HPDE6-E6E7 (cell line): ENCODE results near the gene KRT14.
A peak's percentile ranks its signal among the peaks of the same experiment; 100 is the strongest.
"Not testable (repeated sequence)": the region's sequence is repeated elsewhere in the genome, so short reads cannot be mapped to it uniquely, and the experiment has no call there.

Experiments used
- DNase-seq: peaks from one replicate; pipeline ENCODE4 v3.0.0; 2011; ENCODE audit warnings: missing footprints; ENCODE audit errors: extremely low spot score

Gene KRT14

DNA sequence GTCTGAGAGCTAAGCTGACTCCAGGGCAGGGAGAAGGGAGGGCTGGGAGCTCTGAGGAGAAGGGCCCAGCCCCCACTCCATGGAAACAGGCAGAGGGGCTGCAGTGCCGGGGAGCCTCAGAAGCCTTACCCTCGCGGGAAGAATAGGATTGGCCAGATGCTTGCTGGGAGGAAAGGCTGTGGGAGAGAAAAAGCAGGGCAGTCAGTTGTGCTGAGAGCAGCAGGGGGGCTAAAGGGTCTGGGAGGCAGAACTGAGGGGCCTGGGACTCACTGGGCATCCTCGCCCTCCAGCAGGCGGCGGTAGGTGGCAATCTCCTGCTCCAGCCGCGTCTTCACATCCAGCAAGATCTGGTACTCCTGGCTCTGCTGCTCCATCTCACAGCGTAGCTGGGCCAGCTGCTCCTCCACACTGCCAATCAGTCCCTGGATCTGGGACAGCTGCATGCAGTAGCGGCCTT is 23.4 kb upstream of the KRT14 start:
- DNase-seq, result not testable (repeated sequence)

DNA sequence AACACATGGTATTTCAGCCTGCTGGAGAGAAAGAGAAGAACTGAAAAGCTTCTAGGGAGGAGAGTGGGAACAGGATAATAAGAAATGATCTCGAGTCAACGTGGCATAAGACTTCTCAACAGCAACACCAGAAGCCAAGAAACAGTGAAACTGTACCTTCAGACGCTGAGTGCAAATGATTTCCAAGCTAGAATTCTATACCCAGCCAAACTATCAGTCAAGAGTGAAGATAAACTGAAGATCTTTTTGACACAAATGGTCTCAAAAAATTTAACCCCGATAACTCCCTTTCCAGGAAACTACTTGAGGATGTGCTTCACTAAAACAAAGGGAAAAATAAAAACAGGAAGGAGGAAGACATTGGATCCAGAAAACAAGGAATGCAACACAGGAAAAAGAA is 20.2 kb upstream of the KRT14 start:
- DNase-seq, result not testable (repeated sequence)

DNA sequence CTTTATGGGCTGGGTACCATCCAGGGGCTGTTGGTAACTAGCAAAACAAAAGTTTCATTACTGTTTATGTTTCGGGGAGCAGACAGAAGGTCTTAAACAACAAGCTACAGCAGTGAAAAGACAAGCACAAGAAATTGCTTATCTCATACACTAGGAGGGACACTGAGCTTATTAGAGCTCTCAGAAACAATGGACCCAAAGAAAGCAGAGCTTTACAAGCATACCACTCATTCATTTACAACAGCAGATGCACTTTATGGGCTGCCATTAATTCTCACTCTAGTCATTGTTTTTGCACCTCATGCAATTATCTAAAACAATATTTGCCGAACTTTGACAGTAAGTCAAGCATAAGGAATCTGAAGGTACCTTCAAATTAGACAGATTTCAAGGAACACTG is 15.8 kb upstream of the KRT14 start:
- DNase-seq, result no peak

DNA sequence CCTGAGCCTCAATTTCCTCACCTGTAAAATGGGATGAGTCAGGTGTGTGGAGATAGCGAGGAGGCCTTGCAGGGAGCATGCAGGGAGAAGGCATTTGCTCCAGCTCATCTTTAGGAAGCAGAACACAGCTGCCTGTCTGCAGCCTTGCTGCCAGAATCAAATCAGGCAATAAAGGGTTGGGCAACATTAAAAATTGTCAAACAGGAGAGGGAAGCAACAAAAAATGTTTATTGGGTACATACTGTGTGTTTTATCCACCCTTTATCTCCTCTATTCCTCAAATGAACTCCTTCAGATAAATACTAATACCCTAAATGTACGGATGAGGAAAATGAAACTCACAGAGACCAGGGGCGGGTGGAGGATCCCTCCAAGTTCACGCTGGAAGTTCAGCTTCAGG is 13.6 kb upstream of the KRT14 start:
- DNase-seq, result no peak

DNA sequence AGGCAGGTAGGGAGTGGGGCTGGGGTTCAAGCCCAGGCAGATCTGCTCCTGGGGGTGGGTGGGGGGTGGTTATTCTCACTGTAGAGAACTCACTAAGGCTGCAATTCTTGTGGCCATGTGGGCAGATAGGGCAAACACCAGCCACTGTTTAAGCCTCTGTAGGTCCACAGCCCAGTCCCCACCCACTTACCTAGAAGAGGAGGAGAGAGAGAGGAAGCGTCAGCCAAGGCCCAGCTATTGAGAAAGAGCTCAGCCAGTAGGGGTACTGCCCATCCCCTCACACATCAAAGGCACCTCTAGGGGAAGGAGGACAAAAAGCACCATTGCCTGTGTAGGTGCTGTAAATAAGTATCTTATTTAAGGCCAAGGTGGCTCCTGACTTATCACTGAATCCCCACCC is 13.0 kb upstream of the KRT14 start:
- DNase-seq, result no peak

DNA sequence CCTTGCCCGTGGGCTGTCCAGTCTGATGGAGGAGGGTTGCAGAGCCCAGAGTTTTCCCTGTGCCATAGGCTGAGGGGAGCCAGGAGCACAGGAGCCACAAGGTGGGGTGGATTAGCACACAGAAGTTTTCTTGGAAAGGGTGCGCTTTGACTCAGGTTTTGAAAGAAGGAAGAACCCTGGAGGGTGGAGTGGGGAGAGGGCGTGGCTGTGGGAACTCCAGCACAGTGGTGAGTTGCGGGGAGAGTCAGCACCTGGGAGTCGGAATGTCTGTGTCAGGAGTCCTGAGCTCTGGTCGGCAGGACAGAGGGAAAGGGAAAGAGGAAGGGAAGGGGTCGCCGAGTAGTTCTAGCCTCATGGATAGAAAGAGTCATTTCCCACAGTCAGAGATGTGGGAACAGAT is 8.9 kb upstream of the KRT14 start:
- no peak for DNase-seq

DNA sequence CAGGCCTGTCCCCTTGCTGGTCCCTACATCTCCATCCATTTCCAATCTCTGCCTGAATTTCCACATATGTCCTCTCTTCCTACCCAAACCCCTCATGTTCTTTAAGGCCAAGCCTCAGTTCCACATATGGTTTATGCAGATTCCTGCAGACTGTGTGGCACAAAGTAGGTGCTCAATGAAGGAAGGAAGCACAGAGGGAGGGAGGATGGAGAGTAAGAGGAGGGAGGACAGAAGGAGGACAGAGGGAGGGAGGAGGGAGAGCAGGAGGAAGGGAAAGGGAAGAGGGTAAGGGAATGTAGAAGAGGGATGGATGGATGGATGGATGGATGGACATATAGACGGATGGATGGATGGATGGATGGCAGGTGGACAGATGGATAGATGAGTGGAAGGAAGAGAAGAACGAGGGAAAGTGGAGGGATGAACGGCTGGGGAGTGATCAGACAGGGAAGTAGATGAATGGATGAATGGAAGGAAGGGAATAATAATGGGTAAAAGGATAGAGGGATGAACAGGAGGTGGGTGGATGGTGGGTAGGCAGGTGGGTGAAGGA is 7.7 kb upstream of the KRT14 start:
- DNase-seq, result no peak

DNA sequence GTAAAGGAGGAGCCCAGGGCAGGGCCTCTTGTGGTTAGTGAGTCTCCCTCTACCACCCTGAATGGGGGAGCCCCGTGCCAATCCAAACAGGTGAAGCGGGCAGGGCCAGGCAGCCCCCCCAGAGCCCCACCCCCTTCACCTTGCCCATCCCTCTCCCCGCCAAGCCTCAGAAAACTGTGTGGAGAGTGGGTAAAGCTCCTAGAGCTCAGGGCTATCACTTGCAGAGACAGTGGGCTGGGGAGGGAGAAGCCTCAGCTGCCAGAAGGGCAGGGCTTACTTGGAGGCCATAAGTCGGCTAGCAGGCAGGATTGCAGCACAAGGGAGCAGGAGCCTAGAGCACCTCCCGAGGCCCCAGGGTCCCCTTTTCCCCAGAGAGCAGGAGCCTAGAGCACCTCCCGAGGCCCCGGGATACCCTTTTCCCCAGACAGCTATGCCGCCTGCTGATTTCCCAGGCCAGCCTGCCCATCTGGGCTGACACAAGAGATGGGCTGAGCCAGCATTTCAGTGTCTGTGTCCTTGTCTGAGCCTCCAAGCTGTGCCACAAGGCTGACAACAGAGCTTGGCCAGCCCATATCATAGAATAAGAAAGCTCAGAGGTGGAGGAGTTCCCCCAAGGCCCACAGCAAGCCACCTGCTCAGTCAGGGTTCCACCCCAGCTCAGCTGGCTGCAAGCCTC is 6.7 kb upstream of the KRT14 start:
- DNase-seq, result no peak

DNA sequence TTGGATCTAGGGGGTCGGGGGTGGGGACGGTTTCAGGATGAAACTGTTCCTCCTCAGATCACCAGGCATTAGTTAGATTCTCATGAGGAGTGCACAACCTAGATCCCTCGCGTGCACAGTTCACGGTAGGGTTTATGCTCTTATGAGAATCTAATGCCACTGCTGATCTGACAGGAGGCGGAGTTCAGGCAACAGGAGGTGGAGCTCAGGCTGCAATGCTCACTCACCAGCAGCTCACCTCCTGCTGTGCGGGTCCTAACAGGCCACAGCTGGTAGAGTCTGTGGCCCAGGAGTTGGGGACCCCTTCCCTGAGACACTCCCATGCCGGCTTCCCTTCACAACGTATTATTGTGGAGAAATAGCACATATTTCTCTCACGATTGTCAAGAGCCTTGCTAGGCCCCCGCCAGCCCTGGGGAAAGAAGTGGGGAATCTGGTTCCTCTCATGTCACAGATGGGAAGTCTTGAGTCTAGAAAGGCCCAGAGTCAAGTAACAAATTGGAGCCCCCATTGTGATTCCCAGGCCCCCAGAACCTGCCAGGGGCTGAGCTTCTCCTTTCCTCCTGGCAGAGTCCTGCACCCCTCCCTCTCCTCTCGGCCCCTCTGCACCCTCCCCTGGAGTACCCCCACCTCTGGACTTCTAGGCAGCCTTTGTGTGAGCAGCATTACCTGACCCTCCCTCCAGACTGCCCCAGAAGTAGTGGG is 6.1 kb upstream of the KRT14 start:
- DNase-seq, result no peak

DNA sequence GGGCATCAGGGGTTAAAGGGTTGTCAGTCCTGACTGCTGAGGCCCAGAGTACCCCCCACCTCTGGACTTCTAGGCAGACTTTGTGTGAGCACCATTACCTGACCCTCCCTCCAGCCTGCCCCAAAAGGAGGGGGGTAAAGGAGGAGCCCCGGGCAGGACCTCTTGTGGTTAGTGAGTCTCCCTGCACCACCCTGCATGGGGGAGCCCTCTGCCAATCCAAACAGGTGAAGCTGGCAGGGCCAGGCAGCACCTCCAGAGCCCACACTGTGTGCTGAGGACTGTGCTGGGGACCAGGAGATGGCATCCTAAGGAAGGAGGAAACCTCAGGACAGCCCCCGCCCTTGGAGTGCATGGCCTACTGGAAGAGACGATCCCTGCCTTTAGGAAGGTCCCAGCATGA is 2.6 kb upstream of the KRT14 start:
- no peak for DNase-seq

DNA sequence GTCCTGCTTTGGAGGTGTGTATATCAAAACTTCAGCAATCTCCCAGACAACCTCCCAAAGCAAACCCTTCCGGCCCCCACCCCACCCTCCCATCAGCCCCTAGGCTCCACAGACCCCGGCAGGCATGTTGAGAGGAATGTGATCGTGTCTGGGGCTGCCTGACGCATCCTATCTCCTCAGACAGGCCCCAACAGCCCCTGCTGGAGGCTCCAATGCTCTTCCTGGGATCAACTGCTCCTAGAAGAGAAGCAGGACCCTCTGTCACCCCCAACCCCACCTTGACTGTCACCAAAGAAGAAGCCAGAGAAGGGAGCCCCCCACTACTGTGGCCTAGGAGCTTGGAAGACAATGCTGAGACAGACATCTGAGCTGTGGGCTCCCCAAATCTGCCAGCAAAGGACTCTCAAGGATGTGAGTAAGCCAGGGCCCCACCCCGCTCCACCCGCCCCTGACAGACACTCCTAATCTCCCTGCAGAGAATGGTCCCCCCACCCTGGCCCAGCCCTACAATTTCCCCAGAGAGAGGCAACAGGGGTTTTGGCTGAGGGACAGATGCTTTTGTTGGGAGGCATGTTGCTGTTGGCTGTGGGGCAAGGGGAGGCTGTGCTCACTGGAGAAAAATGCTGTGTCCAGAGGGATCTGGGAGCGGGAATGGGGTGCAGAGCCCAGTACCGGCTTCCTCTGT is 1.6 kb upstream of the KRT14 start:
- peak; percentile 37 for DNase-seq

DNA sequence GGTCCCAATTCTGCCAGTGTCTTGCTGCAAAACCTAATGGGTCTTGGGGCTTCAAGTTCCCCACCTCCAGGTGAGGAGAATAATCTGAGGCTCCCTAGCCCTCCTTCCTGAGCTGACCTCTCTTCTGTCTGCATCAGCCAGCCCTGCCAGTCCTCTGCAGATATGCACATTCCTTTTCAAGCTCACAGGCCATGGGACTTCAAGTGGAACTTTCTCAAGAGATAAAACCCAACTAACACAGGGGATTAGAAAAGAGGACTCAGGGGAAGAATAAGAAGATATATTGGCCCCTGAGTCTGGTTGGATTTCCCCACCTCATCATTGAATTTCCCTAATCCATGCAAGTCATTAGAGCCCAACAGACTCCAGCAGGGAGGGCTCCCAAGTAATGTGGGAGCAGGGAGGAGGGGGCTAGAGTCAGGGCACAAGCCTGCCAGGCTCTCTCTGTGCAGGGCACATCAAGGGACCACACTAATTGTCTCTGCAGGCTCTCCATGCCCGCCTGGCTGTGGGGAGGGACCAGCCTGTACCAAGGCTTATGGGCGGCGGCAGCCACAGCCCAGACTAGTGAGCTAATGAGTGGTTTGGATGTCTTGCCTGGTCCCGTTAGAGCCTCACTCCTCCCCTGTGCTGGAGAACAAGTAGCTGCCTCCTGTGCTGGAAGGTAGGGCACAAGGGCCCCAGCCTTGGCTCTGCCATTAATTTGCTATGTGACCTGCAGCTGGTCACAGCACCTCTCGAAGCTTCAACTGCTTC is 1.2 kb downstream of the KRT14 start:
- DNase-seq, result no peak

DNA sequence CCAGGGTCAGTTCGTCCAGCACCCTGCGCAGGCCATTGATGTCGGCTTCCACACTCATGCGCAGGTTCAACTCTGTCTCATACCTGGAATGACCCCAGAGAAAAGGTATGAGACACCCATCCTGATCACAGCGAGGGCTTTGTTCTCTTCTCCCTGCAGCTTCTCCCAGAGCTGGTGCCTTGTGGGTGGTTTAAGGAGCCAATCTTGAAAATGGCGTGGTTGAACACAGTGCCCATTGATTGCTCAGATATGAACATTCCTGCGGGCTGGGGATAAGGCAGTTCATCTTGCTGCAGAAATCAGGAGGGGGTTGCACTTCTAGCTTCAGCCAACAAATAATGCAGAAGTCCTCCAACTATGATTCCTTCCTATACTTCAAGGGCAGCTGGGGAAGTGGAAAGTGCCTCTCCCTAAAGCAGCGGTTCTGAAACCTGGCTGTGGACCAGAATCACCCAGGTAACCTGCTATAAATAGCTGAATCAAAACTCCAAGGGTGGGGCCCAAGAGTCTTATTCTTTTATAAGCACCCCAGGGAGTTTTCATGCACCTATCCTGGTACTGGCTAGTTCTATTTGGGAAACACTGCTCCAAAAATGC is 2.3 kb downstream of the KRT14 start:
- DNase-seq, result not testable (repeated sequence)

DNA sequence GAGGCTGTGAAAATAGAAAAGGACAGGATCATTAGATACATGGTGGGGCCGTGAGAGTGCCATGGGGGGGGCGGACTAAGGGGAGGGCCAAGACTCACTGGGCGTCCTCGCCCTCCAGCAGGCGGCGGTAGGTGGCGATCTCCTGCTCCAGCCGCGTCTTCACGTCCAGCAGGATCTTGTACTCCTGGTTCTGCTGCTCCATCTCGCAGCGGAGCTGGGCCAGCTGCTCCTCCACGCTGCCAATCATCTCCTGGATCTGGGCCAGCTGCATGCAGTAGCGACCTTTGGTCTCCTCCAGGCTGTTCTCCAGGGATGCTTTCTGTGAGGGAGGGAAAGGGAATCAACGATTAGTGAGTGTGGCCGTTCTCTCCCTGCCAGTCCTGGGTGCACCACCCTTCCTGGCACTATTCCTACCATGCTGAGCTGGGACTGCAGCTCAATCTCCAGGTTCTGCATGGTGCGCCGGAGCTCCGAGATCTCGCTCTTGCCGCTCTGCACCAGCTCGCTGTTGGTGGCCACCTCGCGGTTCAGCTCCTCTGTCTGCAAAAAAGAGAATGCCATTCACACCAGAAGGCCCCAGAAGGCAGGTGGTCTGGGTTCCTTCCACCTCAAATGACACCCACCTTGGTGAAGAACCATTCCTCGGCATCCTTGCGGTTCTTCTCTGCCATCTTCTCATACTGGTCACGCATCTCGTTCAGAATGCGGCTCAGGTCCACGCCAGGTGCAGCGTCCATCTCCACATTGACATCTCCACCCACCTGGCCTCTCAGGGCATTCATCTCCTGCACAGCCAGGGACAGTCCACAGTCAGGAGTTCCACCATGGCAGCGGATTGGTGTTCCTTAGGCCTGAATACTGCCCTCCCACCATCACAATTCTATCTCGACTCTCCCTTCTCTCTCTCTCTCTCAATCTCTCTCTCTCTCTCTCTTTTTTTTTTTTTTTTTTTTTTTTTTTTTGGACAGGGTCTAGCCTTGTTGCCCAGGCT is 3.3 kb downstream of the KRT14 start:
- no peak for DNase-seq

DNA sequence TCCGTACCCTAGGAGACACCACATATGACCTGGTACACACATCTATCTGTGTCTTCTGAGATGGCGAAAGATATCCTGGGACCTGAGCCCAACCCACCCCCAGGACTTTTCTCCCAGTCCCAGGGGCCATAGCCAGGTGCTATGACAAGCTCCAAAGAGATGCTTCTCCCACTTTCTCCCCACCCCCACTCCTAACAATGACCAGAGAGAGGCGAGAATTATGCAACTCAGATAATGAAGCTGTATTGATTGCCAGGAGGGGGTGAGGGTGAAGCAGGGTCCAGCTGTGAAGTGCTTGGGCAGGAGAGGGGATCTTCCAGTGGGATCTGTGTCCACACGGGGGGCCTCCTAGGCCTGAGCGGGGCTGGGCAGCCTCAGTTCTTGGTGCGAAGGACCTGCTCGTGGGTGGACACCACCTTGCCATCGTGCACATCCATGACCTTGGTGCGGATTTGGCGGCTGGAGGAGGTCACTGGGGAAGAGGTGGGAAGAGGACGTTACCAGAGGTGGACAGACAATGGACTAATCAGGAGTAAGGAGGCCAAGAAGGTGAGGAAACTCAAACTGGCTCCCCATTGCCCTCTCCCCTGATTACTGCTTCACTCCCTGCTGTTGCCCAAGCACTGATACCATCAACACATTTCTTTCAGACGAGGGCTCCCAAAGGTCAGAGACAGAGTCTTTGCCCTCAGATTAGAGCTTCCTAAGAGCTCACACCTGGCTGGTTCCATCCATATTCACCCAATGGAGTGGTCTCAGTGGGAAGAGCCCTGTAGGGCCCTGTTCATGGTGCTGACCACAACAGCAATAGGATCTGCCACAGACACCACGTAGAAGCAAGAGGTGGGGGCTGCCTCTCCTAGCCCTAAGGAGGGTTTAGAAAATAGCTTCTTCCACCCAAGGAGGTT is 4.4 kb downstream of the KRT14 start:
- not testable (repeated sequence) for DNase-seq

DNA sequence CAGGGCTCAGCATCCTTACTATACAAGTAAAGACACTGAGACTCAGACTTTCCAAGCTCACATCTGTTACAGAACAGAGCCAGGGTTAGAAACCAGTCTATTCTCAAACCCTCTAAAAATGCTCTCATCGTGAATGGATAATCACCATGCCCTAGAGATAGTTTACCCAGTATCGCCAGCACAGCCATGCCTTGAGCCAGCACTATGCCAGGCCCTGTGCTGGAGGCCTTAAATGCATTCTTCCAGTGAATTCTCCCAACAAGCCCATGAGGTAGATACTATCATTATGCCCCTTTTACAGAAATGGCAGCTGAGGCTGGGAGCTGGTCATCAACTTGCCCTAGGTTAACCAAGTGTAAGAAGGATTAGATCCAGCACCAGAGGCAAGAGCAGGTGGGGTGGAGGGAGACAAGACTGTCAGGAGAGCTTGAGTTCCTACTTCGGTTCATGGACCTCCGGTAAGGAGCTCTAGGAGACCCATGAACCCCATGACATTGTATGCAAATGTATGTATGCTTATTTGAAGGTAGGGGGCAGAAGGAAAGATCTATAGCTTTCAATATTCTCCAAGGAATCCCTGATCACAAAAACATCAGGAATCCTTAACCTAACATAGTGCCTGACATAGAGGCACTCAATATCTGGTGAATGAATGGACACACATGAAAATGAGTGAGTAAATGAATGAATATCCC is 5.2 kb downstream of the KRT14 start:
- DNase-seq, result no peak

DNA sequence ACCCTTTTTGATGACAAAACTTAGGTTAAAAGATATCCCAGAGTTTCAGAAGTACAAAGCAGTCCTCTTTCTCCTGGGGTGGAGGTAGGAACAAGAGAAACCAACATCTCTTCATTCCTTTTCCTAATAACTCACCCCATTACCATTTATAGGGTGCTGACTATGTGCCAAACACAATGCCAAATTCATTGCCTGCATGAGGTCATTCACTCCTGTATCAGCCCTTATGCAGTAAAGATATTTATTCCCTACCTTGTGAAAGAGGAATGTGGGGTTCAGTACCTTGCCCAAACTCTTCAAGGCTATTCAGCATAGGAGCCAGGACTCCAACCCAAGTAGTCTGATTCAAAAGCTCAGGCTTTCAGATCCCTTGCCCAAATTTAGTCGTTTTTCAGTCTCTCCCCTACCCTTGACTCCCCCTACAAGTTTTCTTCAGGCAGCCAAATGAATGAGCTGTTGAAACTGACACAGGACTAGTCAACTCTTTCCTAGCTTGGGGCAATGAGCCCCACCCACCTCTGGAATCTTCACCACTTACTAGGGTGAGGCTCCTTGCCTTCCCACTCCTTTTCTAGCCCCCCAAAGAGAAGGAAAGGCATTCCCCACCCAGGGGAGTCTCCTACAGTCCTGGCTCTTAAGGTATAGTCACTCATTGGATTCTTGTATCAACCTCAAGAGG is 5.9 kb downstream of the KRT14 start:
- DNase-seq, result peak; percentile 49

DNA sequence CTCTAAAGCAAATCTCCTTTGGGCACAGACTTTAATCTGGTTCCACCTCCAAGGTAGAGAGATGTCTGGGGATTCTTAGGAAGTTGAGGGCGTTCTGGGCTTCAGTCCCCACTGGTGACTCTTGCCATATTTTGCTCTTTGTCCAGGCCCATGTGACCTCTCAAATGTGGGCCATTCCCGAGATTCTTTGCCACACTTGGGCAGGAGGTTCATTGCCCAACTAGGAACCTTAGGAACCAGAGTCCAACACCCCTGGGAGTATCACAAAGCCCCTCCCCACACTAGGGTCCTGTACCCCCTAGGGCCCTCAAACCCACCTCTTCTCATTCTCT is 6.5 kb downstream of the KRT14 start:
- no peak for DNase-seq
